Natural killer cell (primary cell): Measurements from ENCODE around the gene GPHN. TPM values are rescaled to one million over a fixed set of nuclear protein-coding genes. Genes with fewer than 3 reads are reported as not detected.

ENCODE experiments used
- ATAC-seq, 3 donors: fragments of 150-1000 bp in 2 of 3; fragments of 200-7000 bp in 1 of 3; cut with Tn5 transposase; 1 replicate in 1 of 3; 2 replicates in 2 of 3; pipeline ENCODE4 v1.10.0; 2021; ENCODE audit warnings: mild to moderate bottlenecking in 2 of 3, moderate library complexity in 2 of 3
- DNase-seq, 2 donors: peaks; one replicate each; pipeline versions ENCODE4 v3.0.0 to v3.0.0-alpha.2; 2013 to 2021; ENCODE audit warnings: mixed read lengths in 1 of 2
- H3K27ac ChIP-seq: one replicate; pipeline ENCODE4 v1.5.1; 2013; ENCODE audit warnings: mild to moderate bottlenecking, low read length
- H3K27me3 ChIP-seq: one replicate; pipeline ENCODE4 v1.6.1; 2013; ENCODE audit warnings: low read length; ENCODE audit not compliant: control insufficient read depth, insufficient read depth
- H3K36me3 ChIP-seq: one replicate; pipeline ENCODE4 v1.6.1; 2013; ENCODE audit warnings: low read length; ENCODE audit not compliant: control insufficient read depth, insufficient read depth
- H3K4me1 ChIP-seq: one replicate; pipeline ENCODE4 v1.6.1; 2013; ENCODE audit warnings: low read length; ENCODE audit not compliant: control insufficient read depth, insufficient read depth
- H3K4me3 ChIP-seq: one replicate; pipeline ENCODE4 v1.5.1; 2013; ENCODE audit warnings: low read length
- H3K9me3 ChIP-seq: one replicate; pipeline ENCODE4 v1.6.1; 2013; ENCODE audit warnings: low read length; ENCODE audit not compliant: control insufficient read depth, insufficient read depth
- H3K27ac Mint-ChIP-seq, 2 donors: one replicate each; pipeline ENCODE4 v1.8.0; 2022; ENCODE audit warnings: mild to moderate bottlenecking in 2 of 2, mixed read lengths in 2 of 2, moderate library complexity in 1 of 2
- H3K27me3 Mint-ChIP-seq, 2 donors: one replicate each; pipeline ENCODE4 v1.8.0; 2022; ENCODE audit warnings: low read depth in 2 of 2, mixed read lengths in 2 of 2
- H3K36me3 Mint-ChIP-seq: one replicate; pipeline ENCODE4 v1.8.0; 2022; ENCODE audit warnings: mixed read lengths
- H3K4me1 Mint-ChIP-seq, 2 donors: one replicate each; pipeline ENCODE4 v1.8.0; 2022; ENCODE audit warnings: mixed read lengths in 2 of 2
- H3K4me3 Mint-ChIP-seq: one replicate; pipeline ENCODE4 v1.8.0; 2022; ENCODE audit warnings: mild to moderate bottlenecking, moderate library complexity, mixed read lengths
- H3K9me3 Mint-ChIP-seq, 2 donors: one replicate each; pipeline ENCODE4 v1.8.0; 2022; ENCODE audit warnings: mixed read lengths in 2 of 2
- CTCF ChIP-seq: fragments of 200-600 bp; IDR thresholded peaks from one replicate; pipeline ENCODE4 v1.8.0; 2022; ENCODE audit warnings: antibody characterized with exemption
- WGBS: methylation state at CpG from one replicate; pipeline ENCODE4 v1.1.7; 2013; ENCODE audit warnings: missing lambda C conversion rate; ENCODE audit not compliant: insufficient coverage; 5-methylcytosine and 5-hydroxymethylcytosine counted together
- intact Hi-C: fragments of 100-400 bp; cut with micrococcal nuclease; formaldehyde crosslinking; loops from one replicate; pipeline ENCODE4 v1.14.2; 2022
- total RNA-seq, 4 donors: library from RNA; stranded (reverse); fragments of 120-200 nt in 1 of 4; gene quantifications; one replicate each; pipeline versions ENCODE4 v1.2.3 to v1.2.4, GENCODE V29; 2013 to 2022

The GPHN gene
- total RNA-seq, 3 donors from 2014 or later (not counting 1 experiment from before 2014, with no cell fraction given) = 6.3 to 9.4 (median 8.7) TPM

DNA sequence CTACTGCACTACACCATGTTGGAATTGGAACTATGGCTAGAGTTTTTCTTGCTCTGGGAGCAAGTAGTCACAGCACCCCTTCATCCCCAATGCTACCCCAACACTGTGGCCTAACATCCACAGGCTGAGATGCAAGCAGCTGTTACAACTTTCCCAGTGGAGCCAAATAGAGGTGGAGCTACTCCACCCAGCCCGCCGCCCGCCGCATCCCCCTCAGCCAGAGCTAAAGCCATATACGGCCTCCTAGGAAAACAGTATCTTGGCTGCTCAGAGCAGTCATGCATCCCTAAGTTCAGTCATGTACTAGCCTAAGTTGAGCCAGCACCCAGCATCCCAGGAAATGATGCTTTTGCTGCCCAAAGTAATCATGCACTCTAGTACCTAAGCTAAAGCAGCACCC, 664.1 kb downstream of the GPHN start:
- Mint-ChIP-seq H3K27me3 (no peaks in the 10 kb centered on the region), H3K27ac (no peak overlapping the region), H3K36me3 (peaks cover 12% of the 10 kb centered on the region), H3K4me1 (no peaks in the 10 kb centered on the region), H3K9me3 (peaks cover 5 to 7% of the 10 kb centered on the region in 2 donors), H3K4me3 (no peak overlapping the region)
- no peak for DNase-seq
- intact Hi-C loops = no loop called here
- no peak for TF ChIP-seq CTCF
- no peaks in the 10 kb centered on the region for H3K4me1 ChIP-seq
- no peak overlapping the region for H3K4me3 ChIP-seq
- H3K27ac ChIP-seq = no peak overlapping the region
- peaks cover 6% of the 10 kb centered on the region for H3K9me3 ChIP-seq
- no peaks in the 10 kb centered on the region for H3K36me3 ChIP-seq
- no peak for ATAC-seq
- H3K27me3 ChIP-seq = no peaks in the 10 kb centered on the region
- WGBS = 99% methylated on average over 5 of the region's 5 CpGs

DNA sequence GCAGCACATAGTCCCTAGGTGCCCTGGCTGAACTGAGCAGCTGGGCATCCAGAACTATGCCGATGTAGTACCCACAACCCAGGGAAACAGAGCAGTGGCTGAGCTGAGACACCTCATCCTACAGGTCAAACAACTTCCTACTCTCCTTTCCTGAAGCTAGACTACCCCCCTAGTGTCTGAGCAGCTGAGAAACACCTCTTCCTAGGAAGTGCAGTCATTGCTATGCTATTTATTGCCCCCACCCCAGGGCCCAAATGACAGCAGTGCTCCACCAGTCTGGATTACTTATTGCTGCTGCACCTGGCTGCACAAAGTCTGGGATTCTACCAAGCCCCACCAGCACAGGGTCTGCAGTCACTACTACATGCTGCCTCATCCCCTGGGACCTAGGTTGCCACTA, 664.6 kb downstream of the GPHN start:
- no peaks in the 10 kb centered on the region for H3K27me3 Mint-ChIP-seq
- ATAC-seq (no peak), DNase-seq (no peak)
- H3K27ac Mint-ChIP-seq = no peak overlapping the region
- peaks cover 16% of the 10 kb centered on the region for H3K36me3 Mint-ChIP-seq
- no peak overlapping the region for H3K27ac ChIP-seq
- H3K9me3 ChIP-seq = peaks cover 6% of the 10 kb centered on the region
- H3K27me3 ChIP-seq = no peaks in the 10 kb centered on the region
- peaks cover 6 to 8% of the 10 kb centered on the region in 2 donors for H3K9me3 Mint-ChIP-seq
- H3K4me3 Mint-ChIP-seq = no peak overlapping the region
- no peaks in the 10 kb centered on the region for H3K36me3 ChIP-seq
- no peaks in the 10 kb centered on the region for H3K4me1 Mint-ChIP-seq
- WGBS = 100% methylated on average over 1 of the region's 1 CpG
- TF ChIP-seq CTCF = no peak
- no peak overlapping the region for H3K4me3 ChIP-seq
- intact Hi-C loops = no loop called here
- no peaks in the 10 kb centered on the region for H3K4me1 ChIP-seq

GRCh38 chr14:67173719-67174118, 665.8 kb downstream of the GPHN start:
- no peak for ATAC-seq
- no peaks in the 10 kb centered on the region for H3K4me1 Mint-ChIP-seq
- peaks cover 12 to 16% of the 10 kb centered on the region in 2 donors for H3K9me3 Mint-ChIP-seq
- no peak for TF ChIP-seq CTCF
- Histone ChIP-seq H3K9me3 (peaks cover 6% of the 10 kb centered on the region), H3K27ac (no peak overlapping the region), H3K4me1 (no peaks in the 10 kb centered on the region), H3K4me3 (no peak overlapping the region), H3K36me3 (no peaks in the 10 kb centered on the region), H3K27me3 (no peaks in the 10 kb centered on the region)
- no peak overlapping the region for H3K27ac Mint-ChIP-seq
- H3K27me3 Mint-ChIP-seq = no peaks in the 10 kb centered on the region
- peaks cover 22% of the 10 kb centered on the region for H3K36me3 Mint-ChIP-seq
- no peak overlapping the region for H3K4me3 Mint-ChIP-seq
- 100% methylated on average over 1 of the region's 2 CpGs for WGBS
- intact Hi-C loops = no loop called here
- DNase-seq = no peak

DNA sequence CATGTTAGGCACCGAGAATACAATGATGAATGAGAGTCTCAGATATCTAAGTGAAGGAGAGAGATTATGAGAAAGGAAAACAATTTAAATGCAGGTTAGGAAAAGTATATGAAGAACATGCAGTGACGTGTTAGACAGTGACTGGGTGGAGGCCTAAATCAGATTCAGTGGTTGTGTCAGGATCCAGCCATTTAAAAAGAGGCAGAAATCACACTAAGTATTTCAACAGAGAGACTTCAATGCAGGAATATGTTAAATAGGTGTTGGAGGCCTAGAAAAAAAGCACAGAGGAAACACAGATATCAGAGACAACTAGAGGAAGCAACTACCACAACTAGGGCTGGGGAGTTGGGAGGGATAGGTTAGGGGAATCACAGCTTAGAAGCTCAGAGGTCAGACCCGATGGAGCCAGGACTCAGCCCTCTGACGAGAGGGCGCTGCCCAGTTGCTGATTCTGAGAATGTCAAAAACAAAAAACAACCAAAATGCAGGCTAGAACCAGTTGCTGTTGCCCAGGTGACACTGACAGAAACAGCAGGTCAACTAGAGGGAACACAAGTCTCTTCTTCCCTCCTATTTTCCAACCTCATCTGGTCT, 678.3 kb downstream of the GPHN start:
- intact Hi-C loops = no loop called here
- DNase-seq (no peak), ATAC-seq (no peak)
- Histone ChIP-seq H3K4me3 (no peak overlapping the region), H3K27me3 (no peaks in the 10 kb centered on the region), H3K36me3 (no peaks in the 10 kb centered on the region), H3K9me3 (no peaks in the 10 kb centered on the region), H3K4me1 (no peaks in the 10 kb centered on the region), H3K27ac (no peak overlapping the region)
- Mint-ChIP-seq H3K4me3 (no peak overlapping the region), H3K27ac (no peak overlapping the region), H3K4me1 (no peaks in the 10 kb centered on the region), H3K27me3 (peaks cover 0 to 2% of the 10 kb centered on the region in 2 donors), H3K36me3 (no peaks in the 10 kb centered on the region), H3K9me3 (no peaks in the 10 kb centered on the region)
- 86% methylated on average over 5 of the region's 5 CpGs for WGBS
- no peak for TF ChIP-seq CTCF
